GM11168 (cell line): ENCODE data around the gene KHSRP.

Experiments
- in situ Hi-C: fragments of 300-500 bp; cut with MboI; formaldehyde crosslinking; loops from one replicate; pipeline ENCODE4 v1.12.0; 2022; ENCODE audit warnings: low sequenced_read_pairs; ENCODE audit not compliant: unreplicated experiment

Gene KHSRP

GRCh38 chr19:6424195-6424938 is at the start of gene KHSRP:
Gene KHSRP, minus strand, starts transcription at chr19:6424811. Its CDS starts 110 bp downstream, at chr19:6424701.
- in situ Hi-C loops, result no loop called here

GRCh38 chr19:6473647-6474046 is 49.0 kb upstream of the KHSRP start:
- in situ Hi-C loops, result no loop called here

- in situ Hi-C loops, result no loop called here
Observed at GRCh38 chr19:6472713-6473112, 48.1 kb upstream of the KHSRP start.

- in situ Hi-C loops, result no loop called here
Observed at GRCh38 chr19:6471076-6471475, 46.5 kb upstream of the KHSRP start.

- in situ Hi-C loops, result no loop called here
Observed at GRCh38 chr19:6470173-6470572, 45.6 kb upstream of the KHSRP start.

GRCh38 chr19:6467384-6467783 is 42.8 kb upstream of the KHSRP start:
- in situ Hi-C loops, result no loop called here

- in situ Hi-C loops, result no loop called here
Observed at GRCh38 chr19:6466526-6467248, 42.1 kb upstream of the KHSRP start.

GRCh38 chr19:6465663-6466062 is 41.1 kb upstream of the KHSRP start:
- in situ Hi-C loops, result no loop called here

- in situ Hi-C loops, result no loop called here
Observed at GRCh38 chr19:6465006-6465405, 40.4 kb upstream of the KHSRP start.

GRCh38 chr19:6464070-6464873 is 39.7 kb upstream of the KHSRP start, which contains the start of gene CRB3:
Gene CRB3, plus strand, starts transcription at chr19:6464271. Its CDS starts 431 bp downstream, at chr19:6464702.
- in situ Hi-C loops, result no loop called here

- in situ Hi-C loops, result no loop called here
Observed at GRCh38 chr19:6460099-6460884, 35.7 kb upstream of the KHSRP start.

GRCh38 chr19:6459262-6460098 is 34.9 kb upstream of the KHSRP start, which contains the start of gene SLC25A23:
Gene SLC25A23, minus strand, starts transcription at chr19:6459792. Its CDS starts 164 bp downstream, at chr19:6459628.
- in situ Hi-C loops, result no loop called here

- in situ Hi-C loops, result no loop called here
Observed at GRCh38 chr19:6458695-6459261, 34.2 kb upstream of the KHSRP start.

GRCh38 chr19:6457958-6458694 is 33.5 kb upstream of the KHSRP start:
- in situ Hi-C loops, result no loop called here

GRCh38 chr19:6455924-6456323 is 31.3 kb upstream of the KHSRP start:
- in situ Hi-C loops, result no loop called here

- in situ Hi-C loops, result no loop called here
Observed at GRCh38 chr19:6453951-6454565, 29.4 kb upstream of the KHSRP start.

- in situ Hi-C loops, result no loop called here
Observed at GRCh38 chr19:6452899-6453298, 28.3 kb upstream of the KHSRP start.

- in situ Hi-C loops, result no loop called here
Observed at GRCh38 chr19:6452223-6452614, 27.6 kb upstream of the KHSRP start.
